T-helper 1 cell treated with Interleukin-12 subunit alpha and Interleukin-12 subunit beta and Interleukin-4 antibody, amounts not matched to agents 30 μg/mL and 1 μg/mL, for 36 hours (primary cell): ENCODE data around the gene PDS5B.
A peak's percentile ranks its signal among the peaks of the same experiment; 100 is the strongest.

Experiments
- H3K27ac Mint-ChIP-seq: one replicate; pipeline ENCODE4 v1.8.0; 2021; ENCODE audit warnings: mild to moderate bottlenecking, mixed read lengths
- H3K27me3 Mint-ChIP-seq: one replicate; pipeline ENCODE4 v1.8.0; 2021; ENCODE audit warnings: low read depth, mixed read lengths
- H3K36me3 Mint-ChIP-seq: one replicate; pipeline ENCODE4 v1.8.0; 2021; ENCODE audit warnings: low read depth, mixed read lengths
- H3K4me1 Mint-ChIP-seq: one replicate; pipeline ENCODE4 v1.8.0; 2021; ENCODE audit warnings: low read depth, mixed read lengths
- H3K4me3 Mint-ChIP-seq: one replicate; pipeline ENCODE4 v1.8.0; 2021; ENCODE audit warnings: mild to moderate bottlenecking, moderate library complexity, mixed read lengths
- H3K9me3 Mint-ChIP-seq: one replicate; pipeline ENCODE4 v1.8.0; 2021; ENCODE audit warnings: mixed read lengths

PDS5B gene

DNA sequence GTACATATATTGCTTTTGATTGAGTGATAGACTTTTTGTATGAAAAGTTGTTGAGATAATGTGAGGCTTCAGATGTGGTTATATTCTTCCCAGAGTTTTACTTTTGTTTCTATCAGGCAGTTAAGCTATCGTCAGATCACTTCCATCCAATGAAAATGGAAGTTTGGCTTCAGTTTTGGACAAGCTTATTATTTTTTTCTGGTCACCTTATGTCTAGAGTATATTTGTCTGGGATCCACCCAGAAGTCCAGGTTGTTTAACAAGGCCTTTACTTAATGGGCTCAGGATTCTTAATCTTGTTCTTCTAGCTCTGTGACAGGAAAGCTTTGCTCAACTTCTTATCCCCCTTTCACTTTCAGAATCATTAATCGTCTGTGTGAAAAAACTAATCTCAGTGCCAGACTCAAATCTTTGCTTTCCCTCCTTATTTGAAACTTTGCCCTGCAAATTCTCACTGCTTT lies 150.9 kb downstream of the PDS5B start:
- Mint-ChIP-seq H3K4me1 (peaks cover 28% of the 10 kb centered on the region), H3K27me3 (no peaks in the 10 kb centered on the region), H3K36me3 (peaks cover 18% of the 10 kb centered on the region)

DNA sequence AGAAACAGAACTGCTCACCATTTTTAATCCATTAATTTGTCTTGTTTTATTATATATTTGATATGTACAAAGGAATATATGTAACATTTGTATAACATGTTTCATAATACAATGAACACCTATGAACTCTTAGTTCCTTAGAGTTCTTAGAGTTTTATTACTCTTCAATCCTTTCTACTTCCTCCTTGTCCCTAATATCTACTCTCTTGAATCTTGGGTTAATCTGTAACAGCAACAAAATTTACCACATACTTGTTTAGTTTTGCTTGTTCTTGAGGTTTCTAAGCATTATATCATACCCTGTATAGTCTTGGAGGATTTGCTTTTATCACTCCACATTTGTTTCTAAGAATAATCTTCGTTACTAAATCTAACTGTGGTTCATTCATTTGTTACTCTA lies 151.4 kb downstream of the PDS5B start:
- Mint-ChIP-seq H3K9me3 (no peaks in the 10 kb centered on the region), H3K4me1 (peaks cover 28% of the 10 kb centered on the region), H3K4me3 (peak overlapping the region; percentile 72), H3K27me3 (no peaks in the 10 kb centered on the region), H3K36me3 (peaks cover 18% of the 10 kb centered on the region), H3K27ac (peak overlapping the region; percentile 85)

More for the DNA sequence above, 150.9 kb downstream of the PDS5B start:
- Mint-ChIP-seq H3K4me3 (peak overlapping the region; percentile 69), H3K27ac (peak overlapping the region; percentile 85), H3K9me3 (no peaks in the 10 kb centered on the region)

DNA sequence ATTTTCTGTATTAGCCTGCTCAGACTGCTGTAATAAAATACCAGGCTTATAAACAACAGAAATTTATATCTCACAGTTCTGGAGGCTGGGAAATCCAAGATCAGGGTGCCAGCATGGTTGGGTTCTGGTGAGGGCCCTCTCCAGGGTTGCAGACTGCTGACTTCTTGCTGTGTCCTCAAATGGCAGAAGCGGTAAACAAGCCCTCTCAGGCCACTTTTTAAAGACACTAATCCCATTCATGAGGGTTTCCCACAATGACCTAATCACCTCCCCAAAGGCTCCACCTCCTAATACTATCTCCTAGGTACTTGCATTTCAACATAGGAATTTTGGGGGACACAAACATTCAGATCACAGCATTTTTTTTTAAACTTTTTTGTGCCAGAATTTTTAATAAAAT lies 159.3 kb downstream of the PDS5B start:
- Mint-ChIP-seq H3K9me3 (no peaks in the 10 kb centered on the region), H3K4me1 (peaks cover 4% of the 10 kb centered on the region), H3K27ac (no peak overlapping the region), H3K27me3 (no peaks in the 10 kb centered on the region), H3K36me3 (peaks cover 32% of the 10 kb centered on the region), H3K4me3 (no peak overlapping the region)

DNA sequence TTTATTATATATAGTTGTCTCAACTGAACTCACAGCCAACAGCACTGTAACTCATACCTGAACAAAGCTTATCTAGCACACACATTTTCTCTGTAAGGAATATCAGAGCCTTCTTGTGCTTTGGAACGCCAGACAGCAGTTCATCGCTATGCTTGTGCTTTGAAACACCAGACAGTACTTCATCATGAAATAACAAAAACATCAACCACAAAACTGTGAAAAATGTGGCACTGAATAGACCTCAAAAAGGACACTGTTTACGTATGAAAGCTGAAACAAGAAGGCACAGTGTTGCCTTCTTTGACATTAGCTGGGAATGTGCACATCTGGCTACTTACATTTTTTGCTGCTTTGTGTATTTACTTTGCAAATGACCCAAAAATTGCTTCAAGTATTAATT lies 160.2 kb downstream of the PDS5B start:
- peaks cover 34% of the 10 kb centered on the region for H3K36me3 Mint-ChIP-seq
- no peak overlapping the region for H3K4me3 Mint-ChIP-seq
- H3K9me3 Mint-ChIP-seq: no peaks in the 10 kb centered on the region
- peaks cover 3% of the 10 kb centered on the region for H3K4me1 Mint-ChIP-seq
- H3K27ac Mint-ChIP-seq: no peak overlapping the region
- no peaks in the 10 kb centered on the region for H3K27me3 Mint-ChIP-seq

DNA sequence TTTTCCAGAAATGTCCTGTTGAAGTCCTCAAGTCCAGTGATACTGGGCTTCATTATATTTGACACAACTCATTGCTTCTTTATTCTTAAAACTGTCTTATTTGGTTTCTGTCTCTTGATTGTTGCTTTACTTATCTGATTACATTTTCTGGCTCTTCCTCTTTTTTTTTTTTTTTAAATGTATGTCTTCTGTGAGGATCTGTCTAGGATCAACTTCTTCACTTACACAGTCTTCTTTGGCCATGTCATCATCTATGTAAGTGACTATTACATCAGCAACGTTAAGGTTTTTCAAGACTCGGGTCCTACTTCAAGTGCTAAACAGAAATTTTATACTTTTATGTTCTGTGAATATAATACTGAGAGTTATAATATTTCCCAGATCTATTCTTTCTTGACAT lies 162.1 kb downstream of the PDS5B start:
- H3K4me1 Mint-ChIP-seq: peaks cover 3% of the 10 kb centered on the region

DNA sequence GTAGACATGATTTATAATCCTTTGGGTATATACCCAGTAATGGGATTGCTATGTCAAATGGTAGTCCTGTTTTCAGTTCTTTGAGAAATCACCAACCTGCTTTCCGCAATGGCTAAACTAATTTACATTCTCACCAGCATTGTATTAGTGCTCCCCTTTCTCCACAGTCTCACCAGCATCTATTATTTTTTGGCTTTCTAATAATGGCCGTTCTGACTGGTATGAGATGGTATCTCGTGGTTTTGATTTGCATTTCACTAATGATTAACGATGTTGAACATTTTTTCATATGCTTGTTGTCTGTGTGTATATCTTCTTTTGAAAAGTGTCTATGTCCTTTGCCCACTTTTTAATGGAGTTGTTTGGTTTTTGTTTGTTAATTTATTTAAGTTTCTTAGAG lies 165.1 kb downstream of the PDS5B start:
- Mint-ChIP-seq H3K27ac (no peak overlapping the region), H3K9me3 (no peaks in the 10 kb centered on the region), H3K36me3 (peaks cover 41% of the 10 kb centered on the region), H3K4me1 (peaks cover 3% of the 10 kb centered on the region), H3K27me3 (no peaks in the 10 kb centered on the region), H3K4me3 (no peak overlapping the region)

More for the DNA sequence above, 162.1 kb downstream of the PDS5B start:
- Mint-ChIP-seq H3K27ac (no peak overlapping the region), H3K36me3 (peaks cover 32% of the 10 kb centered on the region), H3K4me3 (no peak overlapping the region), H3K9me3 (no peaks in the 10 kb centered on the region), H3K27me3 (no peaks in the 10 kb centered on the region)

DNA sequence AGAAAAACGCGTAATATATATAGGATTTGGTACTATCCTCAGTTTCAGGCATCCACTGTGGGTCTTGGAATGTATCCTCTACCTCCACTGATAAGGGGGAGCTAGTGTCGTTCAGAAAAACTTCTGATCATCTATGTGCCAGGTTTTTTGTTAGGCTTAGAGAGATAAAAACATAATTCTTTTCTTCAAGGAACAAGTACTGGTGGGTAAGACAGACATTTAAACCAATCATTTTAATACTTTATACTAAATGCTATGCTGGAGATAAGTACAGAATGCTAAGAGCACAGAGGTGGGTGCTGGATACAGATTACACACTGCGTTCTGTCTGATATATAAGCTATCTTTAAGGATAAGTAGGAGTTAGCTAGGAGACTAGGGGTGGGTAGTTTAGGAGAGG lies 166.1 kb downstream of the PDS5B start:
- Mint-ChIP-seq H3K27me3 (no peaks in the 10 kb centered on the region), H3K4me1 (peaks cover 3% of the 10 kb centered on the region), H3K36me3 (peaks cover 41% of the 10 kb centered on the region), H3K27ac (no peak overlapping the region), H3K9me3 (no peaks in the 10 kb centered on the region), H3K4me3 (no peak overlapping the region)

DNA sequence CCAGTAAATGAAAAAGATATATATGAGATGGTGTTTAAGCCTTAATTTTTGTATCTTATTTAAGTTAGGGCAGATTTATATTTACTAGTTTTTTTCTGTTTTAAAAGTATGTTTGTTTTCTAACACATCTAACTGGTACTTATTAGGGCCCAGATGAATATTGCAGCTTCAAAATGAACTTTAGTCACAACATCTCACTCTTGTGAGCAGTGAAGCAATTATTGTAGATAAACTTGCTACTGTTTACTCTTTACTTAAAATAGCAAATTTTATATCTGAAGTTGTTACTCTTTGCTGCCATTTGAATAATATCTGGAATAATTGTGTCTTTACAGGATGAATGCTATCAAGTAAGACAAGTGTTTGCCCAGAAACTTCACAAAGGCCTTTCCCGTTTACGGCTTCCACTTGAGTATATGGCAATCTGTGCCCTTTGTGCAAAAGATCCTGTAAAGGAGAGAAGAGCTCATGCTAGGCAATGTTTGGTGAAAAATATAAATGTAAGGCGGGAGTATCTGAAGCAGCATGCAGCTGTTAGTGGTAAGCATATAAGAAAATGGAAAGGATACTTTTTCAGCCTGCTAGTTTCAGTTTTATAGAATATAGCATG lies 166.8 kb downstream of the PDS5B start:
- peaks cover 44% of the 10 kb centered on the region for H3K36me3 Mint-ChIP-seq
- no peak overlapping the region for H3K4me3 Mint-ChIP-seq
- H3K27me3 Mint-ChIP-seq: no peaks in the 10 kb centered on the region
- no peak overlapping the region for H3K27ac Mint-ChIP-seq
- H3K4me1 Mint-ChIP-seq: peaks cover 2% of the 10 kb centered on the region
- no peaks in the 10 kb centered on the region for H3K9me3 Mint-ChIP-seq

DNA sequence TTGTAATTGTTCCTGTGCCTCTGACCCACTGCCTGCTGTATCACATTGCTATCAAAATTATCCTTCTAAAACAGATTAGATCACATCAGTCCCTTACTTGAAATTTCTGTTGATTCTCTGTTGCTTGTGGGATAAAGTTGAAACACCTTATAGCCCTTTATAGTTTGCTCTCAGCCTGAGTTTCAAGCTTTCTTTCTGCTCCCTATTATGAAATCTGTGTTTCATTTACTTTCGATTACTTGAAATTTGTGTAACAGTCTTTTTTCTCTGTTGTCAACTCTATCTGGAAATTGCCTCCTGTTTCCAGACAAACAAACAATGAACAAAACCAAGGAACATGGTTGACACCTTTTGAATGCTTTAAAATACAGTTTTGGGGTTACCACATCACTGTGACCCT lies 167.9 kb downstream of the PDS5B start:
- Mint-ChIP-seq H3K4me1 (peaks cover 3% of the 10 kb centered on the region), H3K27me3 (no peaks in the 10 kb centered on the region), H3K4me3 (no peak overlapping the region), H3K9me3 (no peaks in the 10 kb centered on the region), H3K36me3 (peaks cover 43% of the 10 kb centered on the region), H3K27ac (no peak overlapping the region)

DNA sequence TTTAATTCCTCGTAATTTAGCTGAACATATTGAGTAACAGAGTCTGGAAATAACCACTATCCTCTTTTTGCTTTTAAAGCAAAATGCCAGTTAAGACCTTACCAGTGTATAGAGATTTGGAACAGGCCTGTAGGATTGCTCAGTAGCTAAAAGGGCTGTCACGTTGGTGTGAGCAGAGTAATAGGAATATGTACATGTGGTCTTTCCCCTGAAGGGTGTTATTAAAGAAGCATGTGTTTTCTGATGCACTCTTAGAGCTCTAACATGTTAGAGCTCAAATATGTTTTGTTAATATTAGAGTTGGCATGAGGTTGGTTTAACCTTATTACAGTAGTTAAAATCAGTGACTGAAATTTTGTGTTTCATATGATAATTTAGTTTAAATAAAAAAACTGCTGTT lies 172.9 kb downstream of the PDS5B start:
- peaks cover 56% of the 10 kb centered on the region for H3K36me3 Mint-ChIP-seq
- H3K27ac Mint-ChIP-seq: no peak overlapping the region
- peaks cover 12% of the 10 kb centered on the region for H3K9me3 Mint-ChIP-seq
- H3K27me3 Mint-ChIP-seq: no peaks in the 10 kb centered on the region
- peaks cover 3% of the 10 kb centered on the region for H3K4me1 Mint-ChIP-seq
- H3K4me3 Mint-ChIP-seq: no peak overlapping the region

DNA sequence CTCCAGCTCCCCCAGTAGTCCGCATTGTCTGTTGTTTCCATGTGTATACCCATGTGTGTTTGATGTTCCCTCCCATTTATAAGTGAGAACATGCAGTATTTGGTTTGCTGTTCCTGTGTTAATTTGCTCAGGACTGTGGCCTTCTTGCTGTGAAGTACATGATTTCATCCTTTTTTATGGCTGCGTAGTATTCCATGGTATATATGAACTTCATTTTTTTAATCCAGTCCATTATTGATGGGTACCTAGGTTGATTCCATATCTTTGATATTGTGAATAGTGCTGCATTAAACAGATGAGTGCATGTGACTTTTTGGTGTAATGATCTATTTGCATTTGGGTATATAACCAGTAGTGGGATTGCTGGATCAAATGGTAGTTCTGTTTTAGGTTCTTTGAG lies 175.2 kb downstream of the PDS5B start:
- H3K4me1 Mint-ChIP-seq: peaks cover 3% of the 10 kb centered on the region
- no peak overlapping the region for H3K27ac Mint-ChIP-seq
- H3K36me3 Mint-ChIP-seq: peaks cover 50% of the 10 kb centered on the region
- peaks cover 12% of the 10 kb centered on the region for H3K9me3 Mint-ChIP-seq
- H3K27me3 Mint-ChIP-seq: no peaks in the 10 kb centered on the region
- H3K4me3 Mint-ChIP-seq: no peak overlapping the region

DNA sequence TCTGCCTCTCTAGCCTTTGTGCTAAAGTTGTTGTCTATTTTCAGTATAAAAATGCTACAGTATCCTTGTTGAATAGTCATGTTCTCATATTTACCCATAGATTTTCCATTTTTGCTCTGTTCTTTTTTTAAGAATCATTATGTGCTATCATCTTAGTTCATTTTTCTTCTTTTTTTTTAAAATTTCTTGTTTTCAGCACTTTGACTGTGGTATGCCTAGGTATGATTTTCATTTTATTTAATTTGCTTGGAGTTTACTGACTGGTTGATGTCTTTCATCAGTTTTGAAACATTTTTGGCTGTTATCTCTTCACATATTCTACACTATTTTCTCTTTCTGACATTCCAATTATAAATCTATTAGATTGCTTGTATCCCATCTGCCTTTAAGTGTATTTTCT lies 192.9 kb downstream of the PDS5B start:
- Mint-ChIP-seq H3K9me3 (no peaks in the 10 kb centered on the region), H3K36me3 (peaks cover 19% of the 10 kb centered on the region), H3K4me3 (no peak overlapping the region), H3K27me3 (no peaks in the 10 kb centered on the region), H3K4me1 (peaks cover 15% of the 10 kb centered on the region), H3K27ac (no peak overlapping the region)

DNA sequence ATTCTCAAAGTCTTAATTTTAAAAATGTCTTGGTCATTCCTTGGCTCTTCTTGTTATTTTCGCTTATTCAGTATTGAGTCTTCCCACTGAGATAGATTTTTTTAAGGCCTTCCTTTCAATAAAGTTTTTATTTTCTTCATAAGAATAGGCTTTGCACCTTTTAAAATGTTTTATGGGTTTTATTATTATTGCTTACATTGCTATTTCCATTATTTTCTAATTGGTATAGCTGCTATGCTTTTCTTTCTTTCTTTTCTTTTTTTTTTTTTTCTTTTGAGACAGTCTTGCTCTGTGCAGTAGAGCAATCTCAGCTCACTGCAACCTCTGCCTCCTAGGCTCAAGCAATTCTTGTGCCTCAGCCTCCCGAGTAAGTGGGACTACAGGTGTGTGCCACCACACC lies 195.7 kb downstream of the PDS5B start:
- no peak overlapping the region for H3K27ac Mint-ChIP-seq
- H3K4me1 Mint-ChIP-seq: peaks cover 15% of the 10 kb centered on the region

DNA sequence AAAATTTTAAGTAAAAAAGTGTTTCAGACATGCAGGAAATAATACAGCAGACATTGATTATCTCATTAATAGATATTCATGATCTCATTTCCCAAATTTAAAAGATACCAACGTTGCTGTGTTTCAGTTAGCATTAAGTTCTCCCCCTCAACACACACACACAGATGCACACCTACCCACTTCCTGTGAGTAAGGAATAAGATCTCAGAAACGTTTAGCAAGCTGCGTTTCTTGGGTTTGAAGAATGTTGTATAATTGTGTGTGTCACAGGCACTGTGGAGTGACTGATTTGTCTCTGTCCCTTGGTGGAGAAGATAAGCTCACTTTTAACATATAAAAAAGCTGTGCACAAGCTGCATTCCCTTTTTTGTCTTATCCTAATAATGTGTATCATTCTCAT lies 196.8 kb downstream of the PDS5B start:
- no peak overlapping the region for H3K27ac Mint-ChIP-seq
- H3K4me1 Mint-ChIP-seq: peaks cover 15% of the 10 kb centered on the region
- H3K27me3 Mint-ChIP-seq: no peaks in the 10 kb centered on the region
- peaks cover 19% of the 10 kb centered on the region for H3K36me3 Mint-ChIP-seq
- H3K9me3 Mint-ChIP-seq: no peaks in the 10 kb centered on the region
- H3K4me3 Mint-ChIP-seq: no peak overlapping the region

More for the DNA sequence above, 195.7 kb downstream of the PDS5B start:
- H3K36me3 Mint-ChIP-seq: peaks cover 19% of the 10 kb centered on the region
- H3K4me3 Mint-ChIP-seq: no peak overlapping the region
- H3K9me3 Mint-ChIP-seq: no peaks in the 10 kb centered on the region
- H3K27me3 Mint-ChIP-seq: no peaks in the 10 kb centered on the region

DNA sequence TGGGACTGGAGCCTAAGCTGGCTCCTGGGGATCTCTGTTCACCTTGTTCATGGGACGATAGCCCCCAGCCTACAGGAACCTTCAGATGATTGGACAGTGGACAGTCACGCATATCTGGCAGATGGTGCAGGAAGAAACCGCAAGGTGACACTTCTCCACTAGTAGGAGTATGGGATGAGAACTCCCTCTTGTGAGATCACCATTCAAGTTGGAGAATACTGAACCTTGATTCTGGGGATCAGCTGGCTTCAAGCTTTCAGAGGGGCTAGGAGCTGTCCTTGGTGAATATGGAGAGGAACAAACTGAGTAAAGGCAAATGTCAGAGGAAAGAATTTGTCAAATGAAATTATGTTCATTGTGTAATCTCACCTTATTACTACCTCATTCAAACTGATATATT lies 204.5 kb downstream of the PDS5B start:
- peak overlapping the region; percentile 45 for H3K4me3 Mint-ChIP-seq
- H3K27me3 Mint-ChIP-seq: no peaks in the 10 kb centered on the region
- H3K9me3 Mint-ChIP-seq: no peaks in the 10 kb centered on the region
- peaks cover 30% of the 10 kb centered on the region for H3K4me1 Mint-ChIP-seq
- H3K27ac Mint-ChIP-seq: peak overlapping the region; percentile 26
- H3K36me3 Mint-ChIP-seq: peaks cover 3% of the 10 kb centered on the region
